ENCODE results near the gene MAP2K2.

Gene MAP2K2

GRCh38 chr19:4100647-4101495, 23.1 kb downstream of the MAP2K2 start:
- TF ChIP-seq POLR2AphosphoS5 (IDR thresholded peaks at IDR 0.05; ENCODE audit: low read depth, low read length) = no peak
- no peak for TF ChIP-seq TAF1 (IDR thresholded peaks at IDR 0.05; ENCODE audit: borderline replicate concordance, insufficient read depth, low read length)
- no peak for TF ChIP-seq FOXP2 (optimal IDR thresholded peaks at IDR 0.05; ENCODE audit: borderline replicate concordance, extremely low read depth, extremely low read length, insufficient read depth)
- no peak for TF ChIP-seq REST (IDR thresholded peaks at IDR 0.05; ENCODE audit: insufficient read depth in 1 of 2, low read depth in 2 of 2, low read length in 2 of 2)
- TF ChIP-seq SIN3A (IDR thresholded peaks at IDR 0.05; ENCODE audit: borderline replicate concordance, insufficient read depth, low read length) = no peak

DNA sequence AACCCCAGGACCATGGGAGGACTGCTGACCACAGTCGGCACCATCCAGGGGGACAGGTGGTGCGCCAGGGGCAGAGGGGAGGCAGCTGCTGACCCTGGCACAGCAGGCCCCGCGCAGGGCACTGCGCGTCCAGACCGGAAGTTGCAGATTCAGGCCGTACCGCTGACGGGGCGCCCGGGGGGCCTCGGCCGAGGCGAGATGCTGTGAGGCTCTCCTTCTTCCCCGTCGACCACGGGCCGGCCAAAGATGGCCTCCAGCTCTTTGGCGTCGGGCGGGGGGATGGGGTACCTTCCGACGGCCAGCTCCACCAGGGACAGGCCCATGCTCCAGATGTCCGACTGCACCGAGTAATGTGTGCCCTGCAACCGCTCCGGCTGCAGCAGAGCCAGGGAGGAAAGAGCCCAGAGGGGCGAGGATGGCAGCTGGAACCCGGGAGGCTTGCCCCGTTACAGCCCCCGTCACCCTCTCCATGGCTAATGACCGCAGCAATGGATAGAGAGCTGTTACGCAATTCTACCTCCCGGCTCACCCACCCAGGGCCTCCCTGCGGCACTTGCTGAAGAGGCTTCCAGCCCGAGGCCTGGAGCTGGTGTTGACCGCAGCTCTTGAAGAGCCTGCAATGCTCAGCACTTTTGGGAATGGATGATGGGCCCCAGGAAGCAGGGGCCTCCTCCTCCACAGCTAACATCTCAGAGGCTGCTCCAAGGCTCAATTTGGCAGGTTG, 24.7 kb downstream of the MAP2K2 start:
- TF ChIP-seq SIN3A (IDR thresholded peaks at IDR 0.05; ENCODE audit: borderline replicate concordance, insufficient read depth, low read length) (no peak), REST (IDR thresholded peaks at IDR 0.05; ENCODE audit: insufficient read depth in 1 of 2, low read depth in 2 of 2, low read length in 2 of 2) (no peak), POLR2AphosphoS5 (IDR thresholded peaks at IDR 0.05; ENCODE audit: low read depth, low read length) (no peak), TAF1 (IDR thresholded peaks at IDR 0.05; ENCODE audit: borderline replicate concordance, insufficient read depth, low read length) (no peak)

GRCh38 chr19:4098493-4098892, 25.4 kb downstream of the MAP2K2 start:
- TF ChIP-seq FOXP2 (optimal IDR thresholded peaks at IDR 0.05; ENCODE audit: borderline replicate concordance, extremely low read depth, extremely low read length, insufficient read depth) = no peak
- no peak for TF ChIP-seq SIN3A (IDR thresholded peaks at IDR 0.05; ENCODE audit: borderline replicate concordance, insufficient read depth, low read length)
- TF ChIP-seq POLR2AphosphoS5 (IDR thresholded peaks at IDR 0.05; ENCODE audit: low read depth, low read length) = no peak
- TF ChIP-seq TAF1 (IDR thresholded peaks at IDR 0.05; ENCODE audit: borderline replicate concordance, insufficient read depth, low read length) = no peak
- no peak for TF ChIP-seq REST (IDR thresholded peaks at IDR 0.05; ENCODE audit: insufficient read depth in 1 of 2, low read depth in 2 of 2, low read length in 2 of 2)

- no peak for TF ChIP-seq SIN3A (IDR thresholded peaks at IDR 0.05; ENCODE audit: borderline replicate concordance, insufficient read depth, low read length)
- no peak for TF ChIP-seq POLR2AphosphoS5 (IDR thresholded peaks at IDR 0.05; ENCODE audit: low read depth, low read length)
- no peak for TF ChIP-seq FOXP2 (optimal IDR thresholded peaks at IDR 0.05; ENCODE audit: borderline replicate concordance, extremely low read depth, extremely low read length, insufficient read depth)
- TF ChIP-seq TAF1 (IDR thresholded peaks at IDR 0.05; ENCODE audit: borderline replicate concordance, insufficient read depth, low read length) = no peak
- no peak for TF ChIP-seq REST (IDR thresholded peaks at IDR 0.05; ENCODE audit: insufficient read depth in 1 of 2, low read depth in 2 of 2, low read length in 2 of 2)
These were observed 26.4 kb downstream of the MAP2K2 start for GRCh38 chr19:4097501-4097900.
